Right atrium auricular region (tissue), 2 donors: ENCODE results near the gene CDC45. TPM values are rescaled to one million over a fixed set of nuclear protein-coding genes. Genes with fewer than 3 reads are reported as not detected.
"Not testable (repeated sequence)": the region's sequence is repeated elsewhere in the genome, so short reads cannot be mapped to it uniquely, and the experiment has no call there.

Source experiments
- DNase-seq: peaks from one replicate; pipeline ENCODE4 v3.0.0-alpha.2; 2019; ENCODE audit warnings: low spot score
- H3K27ac ChIP-seq, 2 donors: fragments of 200-600 bp; sonication (generic); 1 replicate in 1 of 2; 2 replicates in 1 of 2; pipeline ENCODE4 v1.5.1; 2016 to 2019
- H3K27me3 ChIP-seq, 2 donors: fragments of 200-600 bp; sonication (generic); one replicate each; pipeline versions ENCODE4 v1.5.1 to v1.6.0; 2017 to 2019
- H3K36me3 ChIP-seq: fragments of 200-600 bp; sonication (generic); one replicate; pipeline ENCODE4 v1.5.1; 2016
- H3K4me1 ChIP-seq, 2 donors: fragments of 200-600 bp; sonication (generic); one replicate each; pipeline versions ENCODE4 v1.5.1 to v1.6.0; 2017 to 2019
- H3K4me3 ChIP-seq, 2 donors: fragments of 200-600 bp; sonication (generic); 1 replicate in 1 of 2; 2 replicates in 1 of 2; pipeline ENCODE4 v1.5.1; 2017 to 2019; ENCODE audit warnings: mild to moderate bottlenecking in 1 of 2, moderate library complexity in 1 of 2
- H3K9me3 ChIP-seq, 2 donors: fragments of 200-600 bp; sonication (generic); one replicate each; pipeline ENCODE4 v1.5.1; 2019
- CTCF ChIP-seq, 2 donors: fragments of 200-600 bp; sonication (generic); IDR thresholded peaks; one replicate each; pipeline ENCODE4 v1.5.1; 2019; ENCODE audit warnings: antibody characterized with exemption in 2 of 2
- total RNA-seq, 2 donors: library from RNA; depleted of rRNA; stranded (reverse); fragments of >200 nt; gene quantifications; one replicate each; pipeline ENCODE4 v1.1.0, GENCODE V29; 2016

CDC45 gene
- total RNA-seq, 2 donors from 2014 or later: 3.3 TPM; not detected in 1

GRCh38 chr22:19440411-19441195 lies 39.1 kb upstream of the CDC45 start:
- H3K4me3 ChIP-seq: no peak overlapping the region
- peaks cover 28% of the 10 kb centered on the region for H3K36me3 ChIP-seq
- H3K27me3 ChIP-seq: no peaks in the 10 kb centered on the region
- H3K9me3 ChIP-seq: no peaks in the 10 kb centered on the region
- peaks cover 0 to 13% of the 10 kb centered on the region in 2 donors for H3K4me1 ChIP-seq
- no peak for TF ChIP-seq CTCF (IDR thresholded peaks at IDR 0.05)
- H3K27ac ChIP-seq: no peak overlapping the region
- no peak for DNase-seq

GRCh38 chr22:19442166-19442565 lies 37.6 kb upstream of the CDC45 start:
- no peak overlapping the region for H3K27ac ChIP-seq
- no peak for TF ChIP-seq CTCF (IDR thresholded peaks at IDR 0.05)

GRCh38 chr22:19443544-19444211 lies 36.0 kb upstream of the CDC45 start:
- Histone ChIP-seq H3K27ac (no peak overlapping the region), H3K27me3 (no peaks in the 10 kb centered on the region), H3K9me3 (no peaks in the 10 kb centered on the region), H3K4me3 (no peak overlapping the region), H3K4me1 (peaks cover 0 to 35% of the 10 kb centered on the region in 2 donors), H3K36me3 (peaks cover 14% of the 10 kb centered on the region)
- no peak for DNase-seq
- TF ChIP-seq CTCF (IDR thresholded peaks at IDR 0.05): no peak

More at GRCh38 chr22:19442166-19442565, 37.6 kb upstream of the CDC45 start:
- Histone ChIP-seq H3K27me3 (no peaks in the 10 kb centered on the region), H3K4me3 (no peak overlapping the region), H3K9me3 (no peaks in the 10 kb centered on the region), H3K4me1 (peaks cover 0 to 27% of the 10 kb centered on the region in 2 donors), H3K36me3 (peaks cover 15% of the 10 kb centered on the region)
- no peak for DNase-seq

GRCh38 chr22:19445279-19445982 lies 34.3 kb upstream of the CDC45 start:
- not testable (repeated sequence) for H3K9me3 ChIP-seq, DNase-seq, H3K27me3 ChIP-seq, H3K4me3 ChIP-seq, H3K27ac ChIP-seq
- peaks cover 0 to 39% of the 10 kb centered on the region in 2 donors for H3K4me1 ChIP-seq
- H3K36me3 ChIP-seq: peaks cover 14% of the 10 kb centered on the region

- Histone ChIP-seq H3K4me1 (peaks cover 0 to 39% of the 10 kb centered on the region in 2 donors), H3K36me3 (peaks cover 14% of the 10 kb centered on the region), H3K4me3 (peak overlapping the region; percentile 75 to 98), H3K9me3 (no peaks in the 10 kb centered on the region), H3K27ac (peak overlapping the region; percentile 92 to 96), H3K27me3 (no peaks in the 10 kb centered on the region)
- no peak for DNase-seq
- no peak for TF ChIP-seq CTCF (IDR thresholded peaks at IDR 0.05)
Observed at GRCh38 chr22:19446603-19447329, 33.0 kb upstream of the CDC45 start.
